Astrocyte of the hippocampus (primary cell): ENCODE data around the gene TRIM36.

ENCODE experiments used
- DNase-seq: peaks from one replicate; pipeline ENCODE4 v3.0.0; 2011; ENCODE audit warnings: low read depth, low spot score

The TRIM36 gene

DNA sequence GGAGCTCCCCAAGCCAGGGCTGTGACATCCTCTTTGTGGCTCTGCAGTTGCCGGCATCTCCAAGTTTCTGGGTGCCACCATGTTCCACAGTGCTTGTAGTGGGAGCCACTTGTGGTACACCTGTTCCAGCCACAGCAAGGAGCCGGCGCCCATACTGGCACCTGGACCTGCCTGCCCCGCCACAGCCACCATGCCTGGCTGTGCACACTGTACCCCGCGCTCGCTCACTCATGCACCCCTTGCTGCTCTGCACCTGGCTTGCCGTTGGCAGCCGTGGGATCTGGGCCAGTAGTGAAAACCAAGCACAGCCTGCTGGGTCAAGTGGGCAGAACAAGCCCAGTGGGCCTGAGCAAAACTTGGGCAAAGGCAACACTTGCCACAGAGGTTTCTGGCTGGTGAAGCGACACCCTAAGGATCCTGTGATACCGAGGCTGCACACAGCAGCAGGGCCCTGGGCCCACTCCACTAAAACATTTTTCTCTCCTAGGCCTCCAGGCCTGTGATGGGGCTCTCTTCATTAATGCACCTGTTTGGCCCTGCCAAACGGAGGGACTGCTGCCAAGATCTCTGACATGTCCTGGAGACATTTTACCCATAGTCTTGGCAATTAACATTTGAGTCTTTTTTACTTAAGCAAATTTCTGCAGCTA, 2.8 kb downstream of the TRIM36 start:
- no peak for DNase-seq

- DNase-seq, result no peak
Measured at GRCh38 chr5:115165790-115166189, 3.9 kb downstream of the TRIM36 start.

GRCh38 chr5:115160975-115161475, 8.7 kb downstream of the TRIM36 start:
- DNase-seq, result no peak

DNA sequence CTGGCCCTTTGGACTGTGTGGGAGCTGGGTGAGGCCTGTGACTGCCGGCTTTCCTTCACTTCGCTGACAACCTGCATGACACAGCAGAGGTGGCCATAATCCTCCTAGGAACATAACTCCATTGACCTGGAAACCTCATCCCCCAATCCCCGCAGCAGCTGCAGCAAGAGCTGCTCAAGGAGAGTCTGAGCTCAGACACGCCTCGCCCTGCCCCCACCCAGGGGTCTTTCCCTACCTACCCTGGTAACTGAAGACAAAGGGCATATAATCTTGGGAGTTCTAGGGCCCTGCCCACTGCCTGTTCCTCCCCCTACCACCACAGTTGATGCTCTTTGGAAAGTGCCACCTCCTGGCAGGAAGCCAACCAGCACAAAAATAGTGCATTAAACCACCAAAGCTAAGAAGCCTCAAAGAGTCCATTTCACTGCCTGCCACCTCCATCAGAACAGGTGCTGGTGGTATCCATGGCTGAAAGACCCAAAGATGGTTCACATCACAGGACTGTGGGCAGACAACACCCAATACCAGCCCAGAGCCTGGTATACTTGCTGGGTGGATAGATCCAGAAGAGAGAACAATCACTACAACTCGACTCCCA, 18.4 kb downstream of the TRIM36 start:
- DNase-seq, result no peak

GRCh38 chr5:115150512-115150911, 19.2 kb downstream of the TRIM36 start:
- DNase-seq, result no peak

DNA sequence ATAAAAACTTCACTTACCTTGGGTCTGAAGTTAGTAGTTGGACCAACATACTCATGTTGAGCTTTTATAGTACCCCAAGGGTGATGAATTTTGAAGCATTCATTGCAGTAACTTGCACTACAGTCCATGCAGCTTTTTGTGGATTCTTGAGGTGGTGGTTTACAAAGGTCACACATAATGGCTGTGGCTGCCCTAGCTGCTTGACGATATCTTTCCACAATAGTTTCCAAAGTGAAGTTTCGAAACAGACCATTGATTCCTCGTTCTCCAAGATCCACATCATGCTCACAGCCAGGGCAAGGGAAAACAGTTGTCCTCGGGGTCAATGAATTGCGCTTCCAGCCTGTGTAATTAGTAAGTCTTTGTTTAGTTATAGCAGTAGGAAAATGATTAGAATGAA, 22.7 kb downstream of the TRIM36 start:
- peak; percentile 11 for DNase-seq

GRCh38 chr5:115136294-115136693, 33.4 kb downstream of the TRIM36 start:
- no peak for DNase-seq

DNA sequence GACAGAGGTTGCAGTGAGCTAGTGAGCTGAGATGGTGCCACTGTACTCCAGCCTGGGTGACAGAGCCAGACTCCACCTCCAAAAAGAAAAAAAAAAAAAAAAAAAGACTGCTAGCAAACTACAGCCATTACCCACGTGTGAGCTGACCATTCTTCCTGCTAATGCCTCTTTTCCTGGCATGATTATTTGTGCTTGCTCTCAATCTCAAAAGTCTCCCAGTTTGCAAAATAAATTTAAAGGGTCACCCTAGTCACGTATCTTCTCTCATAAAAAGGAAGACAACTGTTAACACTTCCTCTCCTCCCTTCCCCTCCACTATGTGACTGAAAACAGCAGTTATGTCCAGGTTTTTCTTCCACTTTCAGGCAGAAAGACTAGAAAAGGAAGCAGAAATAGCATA, 37.2 kb downstream of the TRIM36 start:
- no peak for DNase-seq

GRCh38 chr5:115126303-115126702, 43.4 kb downstream of the TRIM36 start:
- peak; percentile 7 for DNase-seq

DNA sequence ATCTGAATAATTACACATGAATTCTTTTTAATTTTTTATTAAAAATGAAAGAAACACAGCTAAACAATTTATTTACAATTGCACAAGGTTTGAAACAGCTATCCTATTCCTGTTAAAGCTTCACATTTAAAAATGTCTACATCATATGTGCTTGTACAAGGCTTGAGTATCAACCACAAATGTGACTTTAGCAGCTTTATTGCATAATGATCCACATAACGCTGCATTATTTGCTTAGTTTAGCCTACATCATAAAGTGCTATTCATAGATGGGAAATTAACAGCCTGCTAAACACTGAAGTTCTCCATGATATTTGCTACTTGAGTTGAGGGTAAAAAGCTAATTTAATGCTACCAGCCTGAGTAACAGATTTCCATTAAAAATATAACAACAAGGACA, 45.0 kb downstream of the TRIM36 start:
- DNase-seq, result no peak

- DNase-seq, result no peak
Measured at GRCh38 chr5:115116001-115116400, 53.7 kb downstream of the TRIM36 start.

DNA sequence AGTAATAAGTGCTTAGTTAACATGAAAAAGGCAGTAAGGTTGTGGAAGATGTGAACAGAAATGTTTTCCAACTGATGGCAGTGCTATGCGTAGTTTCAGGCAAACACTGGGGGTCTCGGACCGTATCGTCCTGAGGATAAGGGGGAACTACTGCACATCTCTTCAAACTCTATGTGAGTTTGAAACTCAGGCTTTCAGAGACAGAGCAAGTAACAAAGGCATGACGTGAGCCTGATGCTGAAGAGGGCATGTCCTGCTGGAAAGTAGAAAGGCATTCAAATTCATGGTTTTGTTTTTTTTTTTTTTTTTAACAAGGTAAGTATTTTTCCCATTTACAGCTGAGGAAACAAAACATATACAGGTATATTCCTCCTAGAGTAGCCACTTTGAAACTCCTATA, 59.9 kb downstream of the TRIM36 start:
- no peak for DNase-seq

DNA sequence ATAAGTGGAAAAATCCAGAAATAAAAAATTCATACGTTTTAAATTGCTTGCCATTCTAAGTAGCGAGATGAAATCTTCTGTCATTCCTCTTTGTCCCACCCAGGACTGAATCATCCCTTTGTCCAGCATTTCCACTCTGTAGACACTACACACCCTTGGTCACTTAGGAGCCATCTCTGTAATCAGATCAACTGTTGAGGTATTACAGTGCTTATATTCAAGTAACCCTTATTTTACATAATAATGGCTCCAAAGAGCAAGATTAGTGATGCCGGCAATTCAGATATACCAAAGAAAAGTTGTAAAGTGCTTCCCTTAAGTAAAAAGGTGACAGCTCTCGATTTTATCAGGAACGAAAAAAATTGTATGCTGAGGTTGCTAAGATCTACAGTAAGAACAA, 60.4 kb downstream of the TRIM36 start:
- no peak for DNase-seq

- DNase-seq, result no peak
Measured at GRCh38 chr5:115100319-115100955, 69.3 kb downstream of the TRIM36 start.

- DNase-seq, result peak; percentile 75
Measured at GRCh38 chr5:115098041-115098702, 71.5 kb downstream of the TRIM36 start.

DNA sequence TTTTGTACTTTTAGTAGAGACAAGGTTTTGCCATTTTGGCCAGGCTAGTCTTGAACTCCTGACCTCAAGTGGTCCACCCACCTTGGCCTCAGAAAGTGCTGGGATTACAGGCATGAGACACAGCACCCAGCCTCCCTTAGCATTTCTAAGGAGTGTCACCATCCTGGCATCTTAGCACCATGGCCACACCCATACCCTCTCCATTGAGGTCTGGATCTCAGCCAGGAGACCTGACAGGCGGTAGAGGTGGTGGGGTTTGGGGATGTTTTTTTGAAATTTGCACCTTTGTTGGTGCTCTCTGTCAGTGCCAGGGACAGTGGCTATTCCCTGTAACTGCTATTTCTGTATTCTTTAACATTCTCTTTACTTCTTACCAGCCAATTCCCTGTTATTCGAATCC, 72.5 kb downstream of the TRIM36 start:
- no peak for DNase-seq

DNA sequence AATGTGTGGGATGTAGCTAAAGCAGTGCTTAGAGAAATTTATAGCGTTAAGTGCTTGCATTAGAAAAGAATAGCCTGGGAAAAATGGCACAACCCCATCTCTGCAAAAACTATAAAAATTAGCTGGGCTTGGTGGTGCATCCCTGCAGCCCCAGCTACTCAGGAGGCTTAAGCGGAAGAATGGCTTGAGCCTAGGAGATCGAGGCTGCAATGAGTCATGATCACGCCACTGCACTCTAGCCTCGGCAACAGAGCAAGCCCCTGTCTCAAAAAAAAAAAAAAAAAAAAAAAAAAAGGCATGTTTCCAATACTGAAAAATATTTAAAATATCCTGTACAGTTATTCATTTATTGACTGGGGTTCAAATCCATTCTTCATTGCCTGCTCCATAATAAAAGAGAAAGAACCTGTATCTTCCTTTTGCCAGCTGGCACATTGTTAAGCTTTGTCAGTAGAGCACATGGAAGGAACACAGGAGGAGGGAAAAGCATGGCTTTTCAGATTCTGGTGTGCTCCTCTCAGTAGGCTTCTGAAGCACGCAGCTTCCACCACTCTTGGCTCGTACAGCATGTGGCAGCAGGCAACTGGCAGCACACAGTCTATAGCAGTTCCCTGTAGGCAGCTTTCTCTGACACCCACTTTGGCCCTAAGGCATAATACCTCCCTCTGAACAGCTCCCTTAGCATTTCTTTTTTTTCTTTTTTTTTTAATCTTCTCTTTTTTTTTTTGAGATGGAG, 73.5 kb downstream of the TRIM36 start:
- no peak for DNase-seq

DNA sequence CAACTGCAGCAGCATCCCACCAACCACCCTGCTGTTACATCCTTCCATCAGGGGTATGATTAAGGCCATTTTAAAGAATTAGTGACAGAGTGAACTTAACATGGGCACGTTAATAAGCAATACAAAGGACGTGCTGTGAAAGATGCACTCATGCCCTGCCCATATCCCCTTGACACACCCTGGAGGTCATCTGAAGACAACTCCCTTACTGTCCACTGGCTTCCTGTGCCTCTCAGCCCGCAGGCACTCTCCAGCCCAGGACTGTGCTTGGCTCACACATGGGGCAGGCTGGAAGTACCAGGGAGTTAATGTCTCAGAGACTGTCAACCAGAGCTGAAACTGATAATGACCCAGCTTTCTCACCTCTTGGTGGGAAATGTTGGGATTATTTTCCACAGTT, 81.8 kb downstream of the TRIM36 start:
- no peak for DNase-seq

DNA sequence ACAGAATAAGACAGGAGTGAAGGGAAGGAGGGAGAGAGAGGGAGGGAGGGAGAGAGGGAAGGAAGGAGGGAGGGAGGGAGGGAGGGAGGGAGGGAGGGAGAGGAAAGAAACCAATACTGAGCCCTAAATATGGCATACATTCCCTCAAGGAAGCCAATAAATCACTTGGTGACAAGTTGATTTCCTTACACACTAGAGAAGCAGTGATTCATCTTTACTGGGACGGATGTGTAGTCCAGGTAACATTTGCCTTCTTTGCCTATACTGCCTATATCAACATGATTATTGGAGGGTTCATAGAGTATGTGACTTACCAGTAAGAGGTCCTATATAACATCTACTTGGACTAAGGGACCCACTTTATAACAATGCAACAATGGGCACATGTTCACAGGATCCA, 83.2 kb downstream of the TRIM36 start:
- DNase-seq, result no peak

DNA sequence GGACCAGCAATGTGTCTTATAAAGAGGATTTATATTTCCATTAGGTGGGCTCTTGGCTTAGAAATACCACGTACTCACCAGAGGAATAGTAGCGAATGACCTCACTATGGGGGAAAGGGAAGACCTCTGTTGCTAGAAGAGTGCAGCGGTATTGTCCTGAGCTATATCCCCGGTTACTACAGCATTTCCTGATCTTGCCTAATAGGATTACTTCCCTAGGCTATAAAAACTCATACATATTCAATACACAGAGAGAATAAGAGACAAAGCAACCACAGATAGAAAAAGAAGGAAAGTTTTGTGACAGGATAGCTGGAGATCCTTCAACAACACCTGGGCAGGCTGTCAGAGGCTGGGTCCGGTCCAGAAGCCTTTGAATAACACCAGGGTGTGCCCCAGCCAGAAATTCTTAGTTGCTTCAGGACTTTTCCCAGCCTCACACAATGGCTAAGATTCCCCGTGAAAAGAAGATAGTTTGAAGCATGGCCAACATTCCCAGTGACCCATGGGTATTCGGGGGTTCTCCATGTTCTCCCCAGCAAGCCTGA, 85.4 kb downstream of the TRIM36 start:
- no peak for DNase-seq

DNA sequence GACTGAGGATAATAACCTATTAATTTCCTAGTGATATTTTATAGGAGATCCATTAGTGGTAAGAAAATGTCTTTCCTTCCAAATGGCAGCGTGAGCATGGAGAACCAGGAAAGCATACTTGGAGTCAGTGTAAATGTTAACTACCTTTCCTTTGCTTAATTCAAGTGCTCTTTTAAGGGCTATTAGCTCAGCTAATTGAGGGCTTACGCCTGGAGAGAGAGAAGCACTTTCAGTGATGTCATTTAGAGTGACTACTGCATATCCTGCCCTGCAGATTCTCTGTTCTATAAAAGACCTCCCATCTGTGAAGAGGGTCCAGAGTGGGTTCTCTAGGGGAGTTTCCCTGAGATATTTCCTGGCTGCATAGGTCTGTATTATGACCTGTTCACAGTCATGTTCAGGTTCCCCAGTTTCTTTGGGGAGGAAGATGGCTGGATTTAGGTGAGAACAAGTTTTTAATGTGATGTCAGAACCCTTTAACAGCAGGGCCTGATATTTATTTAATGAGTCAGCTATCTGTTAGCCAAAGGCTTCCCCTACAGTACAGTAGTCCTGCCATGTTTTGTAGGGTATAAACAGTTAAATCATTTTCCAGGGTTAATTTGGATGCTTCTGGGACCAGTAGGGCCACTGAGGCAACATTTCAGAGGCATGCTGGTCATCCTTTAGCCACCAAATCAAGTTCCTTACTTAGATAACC, 89.6 kb downstream of the TRIM36 start:
- DNase-seq, result no peak
